ENCODE data around the gene FBXL14. TPM values are rescaled to one million over a fixed set of nuclear protein-coding genes. Genes with fewer than 3 reads are reported as not detected.

Gene FBXL14
- total and polyA plus RNA-seq, 7 donors = 2.9 to 13.8 (median 5.2) TPM

- Histone ChIP-seq H3K9me3 (no peaks in the 10 kb centered on the region), H3K4me1 (peaks cover 9% of the 10 kb centered on the region), H3K4me3 (no peak overlapping the region), H3K27me3 (ENCODE audit: insufficient read depth in 3 of 3, low read length in 2 of 3) (peaks cover 0 to 70% (median 34%) of the 10 kb centered on the region in 3 donors), H3K36me3 (ENCODE audit: insufficient read depth in 1 of 2, low read depth in 1 of 2) (no peaks in the 10 kb centered on the region), H3K27ac (no peak overlapping the region)
- no peak for ATAC-seq
- no peak for TF ChIP-seq CTCF (IDR thresholded peaks at IDR 0.05)
- intact Hi-C loops (cut with DNase I) = no loop called here
- 75 to 82% (median 77%) methylated on average over 11 of the region's 11 CpGs for WGBS, 3 donors
- no peak for DNase-seq
These were observed 61.8 kb downstream of the FBXL14 start for GRCh38 chr12:1532375-1533165.

GRCh38 chr12:1531654-1532374 lies 62.6 kb downstream of the FBXL14 start:
- TF ChIP-seq CTCF (IDR thresholded peaks at IDR 0.05) = no peak
- Histone ChIP-seq H3K36me3 (ENCODE audit: insufficient read depth in 1 of 2, low read depth in 1 of 2) (no peaks in the 10 kb centered on the region), H3K27me3 (ENCODE audit: insufficient read depth in 3 of 3, low read length in 2 of 3) (peaks cover 0 to 68% (median 28%) of the 10 kb centered on the region in 3 donors), H3K27ac (peak overlapping the region; percentile 30), H3K9me3 (no peaks in the 10 kb centered on the region), H3K4me1 (peaks cover 9% of the 10 kb centered on the region), H3K4me3 (peak overlapping the region; percentile 75)
- DNase-seq (no peak), ATAC-seq (peak in 3 of 4 donors; percentile 44 to 67 (median 54))
- intact Hi-C loops (cut with DNase I) = no loop called here
- WGBS, 3 donors = 47 to 63% (median 55%) methylated on average over 23 to 26 of the region's 26 CpGs

- no peaks in the 10 kb centered on the region for H3K9me3 ChIP-seq
- no peak for DNase-seq
- TF ChIP-seq CTCF (IDR thresholded peaks at IDR 0.05) = no peak
- ATAC-seq = peak; percentile 20 to 69 (median 42)
- peak overlapping the region; percentile 30 for H3K27ac ChIP-seq
- H3K36me3 ChIP-seq (ENCODE audit: insufficient read depth in 1 of 2, low read depth in 1 of 2) = no peaks in the 10 kb centered on the region
- intact Hi-C loops (cut with DNase I) = no loop called here
- H3K27me3 ChIP-seq (ENCODE audit: insufficient read depth in 3 of 3, low read length in 2 of 3) = peaks cover 0 to 69% (median 28%) of the 10 kb centered on the region in 3 donors
- H3K4me3 ChIP-seq = peak overlapping the region; percentile 75
- WGBS, 3 donors = 4 to 7% (median 6%) methylated on average over 42 to 56 of the region's 56 CpGs
- peaks cover 9% of the 10 kb centered on the region for H3K4me1 ChIP-seq
These were observed 63.2 kb downstream of the FBXL14 start for GRCh38 chr12:1531153-1531653.

GRCh38 chr12:1530592-1531152 lies 63.7 kb downstream of the FBXL14 start:
- no peak for TF ChIP-seq CTCF (IDR thresholded peaks at IDR 0.05)
- ATAC-seq (no peak), DNase-seq (no peak)
- no peaks in the 10 kb centered on the region for H3K36me3 ChIP-seq (ENCODE audit: insufficient read depth in 1 of 2, low read depth in 1 of 2)
- 0 to 1% (median 0%) methylated on average over 24 to 94 of the region's 99 CpGs for WGBS, 3 donors
- peaks cover 9% of the 10 kb centered on the region for H3K4me1 ChIP-seq
- intact Hi-C loops (cut with DNase I) = no loop called here
- H3K27me3 ChIP-seq (ENCODE audit: insufficient read depth in 3 of 3, low read length in 2 of 3) = peaks cover 0 to 69% (median 28%) of the 10 kb centered on the region in 3 donors
- H3K27ac ChIP-seq = peak overlapping the region; percentile 30
- H3K4me3 ChIP-seq = peak overlapping the region; percentile 75
- H3K9me3 ChIP-seq = no peaks in the 10 kb centered on the region

Data from psoas muscle (tissue), 8 donors.